Upper lobe of left lung (tissue), 4 donors: ENCODE measurements around the gene PRKAR2B.

Experiments used
- EP300 ChIP-seq, 4 donors: sonication (generic); formaldehyde crosslinking; IDR thresholded peaks; one replicate each; pipeline ENCODE4 v1.5.1; 2017; ENCODE audit warnings: antibody characterized with exemption in 4 of 4, control low read depth in 2 of 4
- POLR2A ChIP-seq, 4 donors: fragments of 450-650 bp; IDR thresholded peaks; one replicate each; pipeline ENCODE4 v1.5.1; 2016 to 2017; ENCODE audit warnings: antibody characterized with exemption in 4 of 4, mild to moderate bottlenecking in 2 of 4

DNA sequence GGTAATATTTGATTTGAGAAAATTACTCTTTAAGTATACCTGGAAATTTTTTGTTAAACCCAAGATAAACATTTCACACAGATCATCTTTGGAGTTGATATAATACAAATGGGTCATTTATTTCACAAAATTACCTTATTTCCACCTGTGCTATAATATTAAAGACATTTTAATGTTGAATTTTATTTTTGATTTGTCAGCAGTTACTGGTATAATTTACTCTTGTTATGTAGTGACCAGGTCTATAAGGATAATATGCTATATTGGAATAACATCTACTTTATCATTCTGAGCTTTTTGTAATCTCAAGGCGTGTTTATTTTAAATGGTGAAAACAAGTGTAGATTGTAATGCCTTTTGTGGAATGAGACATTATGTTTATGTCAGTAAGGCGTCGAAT lies 26.6 kb downstream of the PRKAR2B start:
- TF ChIP-seq EP300 (IDR thresholded peaks at IDR 0.05) (no peak), POLR2A (IDR thresholded peaks at IDR 0.05) (no peak)
